LoVo (cell line): ENCODE measurements around the gene GNG7.
"Not testable (repeated sequence)": the region's sequence is repeated elsewhere in the genome, so short reads cannot be mapped to it uniquely, and the experiment has no call there.

Experiments used
- DNase-seq: peaks from one replicate; pipeline ENCODE4 v3.0.0-alpha.2; 2016; ENCODE audit warnings: low spot score

GNG7 gene

GRCh38 chr19:2575734-2576481 lies 126.6 kb downstream of the GNG7 start:
- DNase-seq, result no peak

GRCh38 chr19:2574971-2575630 lies 127.4 kb downstream of the GNG7 start:
- DNase-seq, result no peak

GRCh38 chr19:2574478-2574931 lies 128.0 kb downstream of the GNG7 start:
- DNase-seq, result no peak

- DNase-seq, result no peak
These were observed 128.6 kb downstream of the GNG7 start for GRCh38 chr19:2573916-2574315.

GRCh38 chr19:2572152-2572551 lies 130.3 kb downstream of the GNG7 start:
- DNase-seq, result not testable (repeated sequence)

GRCh38 chr19:2569596-2570465 lies 132.7 kb downstream of the GNG7 start:
- DNase-seq, result no peak

GRCh38 chr19:2567996-2568395 lies 134.5 kb downstream of the GNG7 start:
- no peak for DNase-seq

- no peak for DNase-seq
These were observed 134.9 kb downstream of the GNG7 start for GRCh38 chr19:2567580-2567979.

GRCh38 chr19:2563546-2563945 lies 138.9 kb downstream of the GNG7 start:
- not testable (repeated sequence) for DNase-seq

- no peak for DNase-seq
These were observed 140.6 kb downstream of the GNG7 start for GRCh38 chr19:2561895-2562294.

GRCh38 chr19:2561221-2561620 lies 141.3 kb downstream of the GNG7 start:
- DNase-seq, result no peak

GRCh38 chr19:2560369-2560768 lies 142.1 kb downstream of the GNG7 start:
- no peak for DNase-seq

- no peak for DNase-seq
These were observed 144.0 kb downstream of the GNG7 start for GRCh38 chr19:2558543-2558942.

- not testable (repeated sequence) for DNase-seq
These were observed 144.4 kb downstream of the GNG7 start for GRCh38 chr19:2558131-2558530.

GRCh38 chr19:2557093-2557440 lies 145.4 kb downstream of the GNG7 start:
- no peak for DNase-seq

GRCh38 chr19:2556221-2557092 lies 146.0 kb downstream of the GNG7 start:
- DNase-seq, result no peak

GRCh38 chr19:2555422-2556220 lies 146.9 kb downstream of the GNG7 start:
- no peak for DNase-seq

- DNase-seq, result peak; percentile 78
These were observed 147.6 kb downstream of the GNG7 start for GRCh38 chr19:2554856-2555255.

GRCh38 chr19:2553510-2553909 lies 149.0 kb downstream of the GNG7 start:
- no peak for DNase-seq

- peak; percentile 45 for DNase-seq
These were observed 149.6 kb downstream of the GNG7 start for GRCh38 chr19:2552859-2553258.

- no peak for DNase-seq
These were observed 150.7 kb downstream of the GNG7 start for GRCh38 chr19:2551864-2552185.
